ENCODE results near the gene PTPRG.
"Not testable (repeated sequence)": the region's sequence is repeated elsewhere in the genome, so short reads cannot be mapped to it uniquely, and the experiment has no call there.

PTPRG gene

GRCh38 chr3:61729038-61729634 lies 167.8 kb downstream of the PTPRG start:
- DNase-seq = peak; percentile 42 to 70

- DNase-seq = peak; percentile 27 to 80
These were observed 168.7 kb downstream of the PTPRG start for GRCh38 chr3:61730056-61730455.

DNA sequence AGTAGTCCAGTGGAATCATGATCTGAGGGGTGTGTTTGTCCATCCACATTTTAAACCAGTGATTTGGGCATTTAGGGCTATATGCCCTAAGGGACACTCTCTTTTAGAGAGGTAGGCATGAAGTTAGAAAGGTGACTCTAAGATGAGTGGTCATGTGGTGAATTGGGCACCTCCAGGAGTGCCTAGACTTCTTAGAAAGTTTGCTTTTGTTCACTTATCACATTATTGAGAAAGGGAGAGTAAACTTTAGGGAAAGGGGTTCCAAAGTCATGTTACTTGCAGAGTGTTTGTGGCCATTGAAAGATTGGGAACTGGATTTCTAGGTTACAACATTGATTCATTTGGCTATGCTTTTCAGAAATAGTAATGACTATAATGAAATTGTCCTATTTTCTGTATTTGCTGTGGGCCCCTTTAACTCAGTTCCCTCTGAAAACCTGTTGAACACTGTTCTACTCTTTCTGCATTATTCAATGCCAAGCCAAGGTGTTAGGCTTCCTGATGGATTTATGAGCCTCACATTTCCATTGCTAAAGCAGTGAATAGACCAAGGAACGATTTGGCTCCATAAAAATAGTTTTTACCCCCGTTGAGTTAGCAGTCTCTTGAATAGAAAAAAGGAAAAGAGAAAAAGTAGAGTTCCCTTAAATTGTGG lies 169.3 kb downstream of the PTPRG start:
- DNase-seq = no peak

GRCh38 chr3:61733000-61733399 lies 171.6 kb downstream of the PTPRG start:
- no peak for DNase-seq

GRCh38 chr3:61733876-61734275 lies 172.5 kb downstream of the PTPRG start:
- peak; percentile 22 to 75 for DNase-seq

GRCh38 chr3:61734749-61735686 lies 173.6 kb downstream of the PTPRG start:
- DNase-seq = no peak

DNA sequence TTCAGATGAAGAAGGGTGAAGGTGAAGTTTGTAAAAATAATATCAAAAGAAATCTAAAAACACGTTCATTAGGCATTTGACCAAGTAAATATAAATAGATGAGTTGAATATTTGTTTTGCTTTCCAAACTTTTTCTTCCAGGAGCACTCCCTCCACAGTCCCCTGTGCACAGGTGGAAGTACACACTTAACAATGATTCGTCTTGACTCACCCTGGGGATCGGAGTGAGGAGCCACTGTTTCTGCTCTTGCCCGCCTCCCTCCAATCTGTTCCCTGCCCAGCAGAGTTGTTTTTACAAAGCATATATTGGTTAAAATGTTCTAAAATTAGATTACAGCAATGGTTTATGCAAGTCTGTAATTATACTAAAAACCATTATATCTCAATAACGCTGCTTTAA lies 175.1 kb downstream of the PTPRG start:
- no peak for DNase-seq

DNA sequence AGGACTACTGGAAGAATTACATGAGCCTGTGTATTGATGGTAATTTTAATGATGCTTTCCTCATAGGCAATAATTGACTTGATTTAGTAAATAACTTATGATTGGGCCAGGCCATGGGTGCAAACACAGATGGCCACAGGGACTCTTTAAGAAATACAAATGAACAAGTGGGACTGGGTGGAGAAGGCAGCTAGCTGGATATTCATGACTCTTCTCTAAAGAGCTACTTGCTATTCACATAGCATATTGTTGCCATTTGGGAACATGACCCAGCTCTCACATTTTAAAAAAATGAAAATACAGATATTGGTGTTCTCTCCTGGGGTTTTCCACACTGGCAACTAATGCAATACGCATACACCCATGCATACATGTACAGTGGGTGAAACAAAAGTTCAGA lies 178.3 kb downstream of the PTPRG start:
- DNase-seq = no peak

DNA sequence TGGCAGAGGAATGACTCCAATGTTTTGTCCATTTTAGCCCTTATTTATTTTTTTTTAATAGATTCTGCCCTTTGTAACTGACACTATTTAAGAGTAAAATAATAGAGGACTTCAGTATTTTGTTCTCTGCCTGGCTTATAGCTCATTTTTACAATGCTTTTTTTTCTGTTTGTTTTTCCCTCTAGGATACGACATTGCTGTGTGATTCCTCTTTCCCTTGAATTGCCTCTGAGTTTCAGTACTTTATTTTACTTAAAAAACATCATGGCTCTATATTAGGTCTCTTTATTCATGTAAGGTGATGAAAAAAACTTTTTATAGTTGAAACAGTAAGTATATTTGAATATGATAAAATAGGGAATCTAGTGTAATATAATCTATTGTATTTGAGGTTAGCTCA lies 179.1 kb downstream of the PTPRG start:
- no peak for DNase-seq

DNA sequence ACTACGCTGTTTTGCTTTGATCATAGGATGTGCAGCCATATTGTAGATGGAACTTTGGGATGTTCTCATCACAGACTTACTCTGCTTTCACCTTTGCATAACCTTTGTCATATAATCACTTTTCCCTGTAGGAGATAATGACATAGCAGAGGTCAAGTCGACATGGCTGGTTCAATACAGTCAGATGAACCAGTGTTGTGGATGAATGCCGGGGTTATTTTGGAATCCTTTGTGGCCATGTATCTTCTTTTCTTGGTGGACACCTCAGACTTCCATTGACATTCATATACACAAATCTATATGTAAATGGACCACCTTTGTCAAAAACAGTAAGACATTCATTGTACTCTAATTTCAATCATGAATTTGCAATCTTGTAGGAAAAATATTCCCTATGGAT lies 180.2 kb downstream of the PTPRG start:
- no peak for DNase-seq

- no peak for DNase-seq
These were observed 180.6 kb downstream of the PTPRG start for GRCh38 chr3:61742006-61742405.

DNA sequence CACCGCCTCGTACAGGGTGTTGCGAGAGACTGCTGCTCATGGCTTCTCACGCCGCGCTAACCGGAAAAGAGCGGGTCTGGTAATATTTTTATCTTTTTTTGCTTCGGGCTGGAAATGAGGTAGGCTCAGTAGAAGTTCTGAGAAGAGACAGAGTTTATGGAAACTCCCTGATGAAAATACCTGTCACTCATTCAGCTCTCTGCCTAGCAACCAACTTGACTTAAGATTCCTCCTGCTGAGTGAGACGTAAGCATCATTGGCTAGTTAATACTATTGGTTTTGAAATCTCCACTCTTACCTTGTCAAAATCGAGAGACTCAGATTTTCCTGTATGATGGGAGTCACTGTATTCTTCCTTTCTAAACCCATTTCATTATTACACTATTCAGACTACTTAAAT lies 181.7 kb downstream of the PTPRG start:
- no peak for DNase-seq

DNA sequence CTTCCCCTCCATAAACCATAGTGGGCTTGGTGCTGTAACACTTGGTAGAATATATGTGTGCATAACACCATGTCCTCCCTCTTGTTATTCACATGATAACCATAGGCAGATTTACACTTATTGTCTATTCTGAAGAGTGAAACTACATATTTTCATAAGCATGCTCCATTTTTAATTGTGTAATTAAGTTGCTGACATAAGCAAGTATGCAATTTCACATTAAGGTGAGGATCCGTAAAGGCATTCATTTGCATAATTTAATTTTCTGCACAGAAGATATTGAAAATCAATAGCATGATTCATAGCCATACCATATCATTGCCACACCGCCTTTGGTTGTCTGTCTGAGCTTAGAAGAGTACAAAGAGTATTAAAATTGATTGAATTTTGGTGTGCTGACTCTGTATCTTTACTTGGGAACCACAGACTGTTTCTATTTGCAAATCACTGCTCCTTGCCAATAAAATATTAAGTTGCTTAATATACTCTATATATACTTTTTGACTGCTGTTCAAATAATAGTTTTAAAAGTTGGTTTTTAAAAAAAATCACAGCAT lies 182.4 kb downstream of the PTPRG start:
- no peak for DNase-seq

- DNase-seq = no peak
These were observed 186.9 kb downstream of the PTPRG start for GRCh38 chr3:61748288-61748687.

GRCh38 chr3:61750766-61751165 lies 189.4 kb downstream of the PTPRG start:
- no peak for DNase-seq

GRCh38 chr3:61758839-61759238 lies 197.5 kb downstream of the PTPRG start:
- no peak for DNase-seq

DNA sequence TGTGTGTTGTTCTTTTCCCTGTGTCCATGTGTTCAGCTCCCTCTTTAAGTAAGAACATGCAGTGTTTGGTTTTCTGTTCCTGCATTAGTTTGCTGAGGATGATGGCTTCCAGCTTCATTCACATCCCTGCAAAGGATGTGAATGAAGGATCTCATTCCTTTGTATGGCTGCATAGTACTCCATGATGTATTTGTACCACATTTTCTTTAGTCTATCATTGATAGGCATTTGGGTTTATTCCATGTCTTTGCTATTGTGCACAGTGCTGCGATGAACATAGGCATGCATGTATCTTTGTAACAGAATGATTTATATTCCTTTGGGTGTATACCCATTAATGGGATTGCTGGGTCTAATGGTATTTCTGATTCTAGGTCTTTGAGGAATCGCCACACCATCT lies 199.4 kb downstream of the PTPRG start:
- not testable (repeated sequence) for DNase-seq

DNA sequence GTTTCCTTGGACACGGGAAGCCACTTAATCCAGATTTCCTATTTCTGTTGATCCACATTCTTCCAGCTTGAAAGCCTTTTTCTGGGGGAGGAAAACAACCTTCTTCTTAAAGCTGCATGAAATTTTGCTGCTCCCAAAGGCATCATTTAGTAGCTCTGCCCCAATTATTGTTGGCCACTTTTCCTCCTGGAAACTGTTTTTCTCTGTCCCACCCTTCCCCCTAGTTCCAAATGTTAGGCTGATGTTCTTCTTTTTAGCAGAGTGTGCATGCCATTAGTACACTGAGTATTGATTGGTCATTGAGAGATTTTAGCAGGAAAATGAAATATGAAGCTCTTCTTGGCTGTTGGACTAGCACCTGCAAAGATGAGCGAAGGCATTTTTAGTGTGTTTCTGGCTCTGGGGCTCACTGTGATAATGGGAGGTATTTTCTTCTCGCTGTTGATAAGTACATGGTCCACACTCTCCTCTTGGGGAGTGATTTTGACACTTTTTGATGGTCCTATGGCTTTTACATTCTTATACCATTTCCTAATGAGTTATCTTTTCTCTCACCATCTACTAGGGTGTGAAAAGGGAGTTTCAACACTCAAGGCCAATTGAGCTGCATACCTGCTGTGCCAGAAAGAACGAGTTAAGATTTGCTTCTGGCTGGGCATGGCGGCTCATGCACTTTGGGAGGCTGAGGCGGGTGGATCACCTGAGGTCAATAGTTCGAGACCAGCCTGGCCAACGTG lies 200.5 kb downstream of the PTPRG start:
- no peak for DNase-seq

DNA sequence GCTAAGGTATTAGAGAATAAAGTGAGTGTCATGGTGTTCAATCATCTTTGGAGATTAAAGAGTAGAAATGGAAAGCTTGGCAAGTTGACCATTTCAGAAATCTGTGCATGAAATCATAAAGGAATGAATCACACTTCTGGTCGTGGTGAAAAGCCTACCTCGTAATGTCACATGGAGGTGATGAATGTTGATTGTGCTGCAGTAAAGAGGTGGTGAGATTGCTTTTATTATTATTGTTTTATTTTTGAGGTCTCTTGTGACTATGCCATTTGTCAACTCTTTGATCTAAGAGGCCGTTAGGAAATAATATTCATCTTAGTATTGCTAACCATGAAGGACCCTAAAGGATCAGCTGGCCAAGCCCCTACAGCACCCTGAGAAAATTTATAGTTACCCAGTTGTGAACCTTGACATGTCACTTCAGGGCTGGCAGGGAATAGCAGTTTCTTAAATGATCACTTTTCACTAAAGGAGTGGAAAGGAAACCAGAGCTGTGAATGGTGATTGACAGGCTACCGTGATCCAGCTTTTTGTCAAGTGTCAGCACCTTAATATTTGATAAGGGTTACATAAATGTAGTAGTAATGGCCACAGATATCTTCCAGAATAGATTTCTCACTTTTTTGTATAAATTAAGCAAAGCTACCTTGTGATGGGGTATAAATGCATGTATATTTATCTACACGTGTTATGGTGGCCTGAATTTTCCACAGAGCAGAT lies 203.9 kb downstream of the PTPRG start:
- DNase-seq = no peak

- DNase-seq = no peak
These were observed 207.1 kb downstream of the PTPRG start for GRCh38 chr3:61768284-61769037.

GRCh38 chr3:61769266-61769990 lies 208.1 kb downstream of the PTPRG start:
- DNase-seq = no peak
